NB4 (cell line): ENCODE measurements around the gene CHCHD3.

Experiments
- TF ChIP-seq, protein P1 (sequence below): IDR thresholded peaks from one replicate; pipeline ENCODE4 v1.5.1; 2012; ENCODE audit warnings: low read depth, low read length
- TF ChIP-seq, protein P2 (sequence below): IDR thresholded peaks from 2 replicates; pipeline ENCODE4 v1.6.1; 2011; ENCODE audit warnings: low read depth, low read length

DNA sequence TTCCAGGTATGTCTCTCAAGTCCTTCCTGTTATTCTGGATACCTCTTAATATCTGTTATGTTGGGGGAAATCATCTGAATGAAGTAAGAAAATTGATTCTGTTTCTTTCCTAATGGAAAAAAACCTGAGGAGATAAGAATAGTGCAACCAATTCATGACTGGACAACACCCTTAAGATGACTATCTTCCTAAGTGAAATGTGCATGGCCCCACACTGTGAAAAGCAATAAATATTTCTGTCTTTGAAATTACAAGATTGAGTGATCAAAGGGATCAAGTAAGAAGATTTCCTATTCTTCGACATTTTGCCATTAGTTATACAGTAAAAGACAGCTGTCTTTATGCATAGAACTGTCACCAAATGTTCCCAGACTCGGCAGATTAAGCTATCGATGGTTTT is 73.9 kb downstream of the CHCHD3 start:
- TF ChIP-seq, protein P1, sequence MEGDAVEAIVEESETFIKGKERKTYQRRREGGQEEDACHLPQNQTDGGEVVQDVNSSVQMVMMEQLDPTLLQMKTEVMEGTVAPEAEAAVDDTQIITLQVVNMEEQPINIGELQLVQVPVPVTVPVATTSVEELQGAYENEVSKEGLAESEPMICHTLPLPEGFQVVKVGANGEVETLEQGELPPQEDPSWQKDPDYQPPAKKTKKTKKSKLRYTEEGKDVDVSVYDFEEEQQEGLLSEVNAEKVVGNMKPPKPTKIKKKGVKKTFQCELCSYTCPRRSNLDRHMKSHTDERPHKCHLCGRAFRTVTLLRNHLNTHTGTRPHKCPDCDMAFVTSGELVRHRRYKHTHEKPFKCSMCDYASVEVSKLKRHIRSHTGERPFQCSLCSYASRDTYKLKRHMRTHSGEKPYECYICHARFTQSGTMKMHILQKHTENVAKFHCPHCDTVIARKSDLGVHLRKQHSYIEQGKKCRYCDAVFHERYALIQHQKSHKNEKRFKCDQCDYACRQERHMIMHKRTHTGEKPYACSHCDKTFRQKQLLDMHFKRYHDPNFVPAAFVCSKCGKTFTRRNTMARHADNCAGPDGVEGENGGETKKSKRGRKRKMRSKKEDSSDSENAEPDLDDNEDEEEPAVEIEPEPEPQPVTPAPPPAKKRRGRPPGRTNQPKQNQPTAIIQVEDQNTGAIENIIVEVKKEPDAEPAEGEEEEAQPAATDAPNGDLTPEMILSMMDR: no peak
- TF ChIP-seq, protein P2, sequence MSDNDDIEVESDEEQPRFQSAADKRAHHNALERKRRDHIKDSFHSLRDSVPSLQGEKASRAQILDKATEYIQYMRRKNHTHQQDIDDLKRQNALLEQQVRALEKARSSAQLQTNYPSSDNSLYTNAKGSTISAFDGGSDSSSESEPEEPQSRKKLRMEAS: no peak
